Stimulated activated naive CD8-positive, alpha-beta T cell treated with anti-CD3 and anti-CD28 coated beads, Interleukin-15, Interleukin-2, amounts not matched to agents 100 ng/mL and 50 ng/mL, for 24 hours (primary cell): ENCODE measurements around the gene MSRB3.
"Not testable (repeated sequence)": the region's sequence is repeated elsewhere in the genome, so short reads cannot be mapped to it uniquely, and the experiment has no call there.

ENCODE experiments used
- H3K27ac Mint-ChIP-seq: one replicate; pipeline ENCODE4 v1.8.0; 2021; ENCODE audit warnings: mild to moderate bottlenecking, mixed read lengths
- H3K27me3 Mint-ChIP-seq: one replicate; pipeline ENCODE4 v1.8.0; 2021; ENCODE audit warnings: mixed read lengths
- H3K36me3 Mint-ChIP-seq: one replicate; pipeline ENCODE4 v1.8.0; 2021; ENCODE audit warnings: low read depth, mixed read lengths
- H3K4me1 Mint-ChIP-seq: one replicate; pipeline ENCODE4 v1.8.0; 2021; ENCODE audit warnings: low read depth, mixed read lengths
- H3K4me3 Mint-ChIP-seq: one replicate; pipeline ENCODE4 v1.8.0; 2021; ENCODE audit warnings: mild to moderate bottlenecking, mixed read lengths
- H3K9me3 Mint-ChIP-seq: one replicate; pipeline ENCODE4 v1.8.0; 2021; ENCODE audit warnings: mixed read lengths

MSRB3 gene

GRCh38 chr12:65276916-65277530 lies 1.5 kb upstream of the MSRB3 start:
- Mint-ChIP-seq H3K27me3 (peaks cover 51% of the 10 kb centered on the region), H3K4me1 (peaks cover 6% of the 10 kb centered on the region), H3K4me3 (no peak overlapping the region), H3K27ac (no peak overlapping the region), H3K36me3 (no peaks in the 10 kb centered on the region), H3K9me3 (no peaks in the 10 kb centered on the region)

GRCh38 chr12:65277994-65278575 lies 398 bp upstream of the MSRB3 start:
- peaks cover 57% of the 10 kb centered on the region for H3K27me3 Mint-ChIP-seq
- H3K27ac Mint-ChIP-seq: no peak overlapping the region
- peaks cover 6% of the 10 kb centered on the region for H3K4me1 Mint-ChIP-seq
- peak overlapping the region; percentile 31 for H3K4me3 Mint-ChIP-seq
- no peaks in the 10 kb centered on the region for H3K9me3 Mint-ChIP-seq
- no peaks in the 10 kb centered on the region for H3K36me3 Mint-ChIP-seq

GRCh38 chr12:65279369-65280112 lies 1.1 kb downstream of the MSRB3 start:
- Mint-ChIP-seq H3K27ac (no peak overlapping the region), H3K4me3 (peak overlapping the region; percentile 61), H3K27me3 (peaks cover 51% of the 10 kb centered on the region), H3K36me3 (no peaks in the 10 kb centered on the region), H3K4me1 (peaks cover 6% of the 10 kb centered on the region), H3K9me3 (no peaks in the 10 kb centered on the region)

GRCh38 chr12:65280306-65280705 lies 1.8 kb downstream of the MSRB3 start:
- H3K36me3 Mint-ChIP-seq: no peaks in the 10 kb centered on the region
- no peak overlapping the region for H3K27ac Mint-ChIP-seq
- H3K9me3 Mint-ChIP-seq: no peaks in the 10 kb centered on the region
- H3K27me3 Mint-ChIP-seq: peaks cover 48% of the 10 kb centered on the region
- H3K4me1 Mint-ChIP-seq: peaks cover 6% of the 10 kb centered on the region
- no peak overlapping the region for H3K4me3 Mint-ChIP-seq

GRCh38 chr12:65282840-65283239 lies 4.4 kb downstream of the MSRB3 start:
- Mint-ChIP-seq H3K27me3 (peaks cover 46% of the 10 kb centered on the region), H3K4me1 (peaks cover 6% of the 10 kb centered on the region), H3K4me3 (no peak overlapping the region)

GRCh38 chr12:65285532-65285931 lies 7.0 kb downstream of the MSRB3 start:
- not testable (repeated sequence) for H3K4me3 Mint-ChIP-seq, H3K4me1 Mint-ChIP-seq, H3K9me3 Mint-ChIP-seq, H3K36me3 Mint-ChIP-seq, H3K27ac Mint-ChIP-seq
- H3K27me3 Mint-ChIP-seq: peaks cover 33% of the 10 kb centered on the region

More at GRCh38 chr12:65282840-65283239, 4.4 kb downstream of the MSRB3 start:
- no peak overlapping the region for H3K27ac Mint-ChIP-seq
- H3K9me3 Mint-ChIP-seq: no peaks in the 10 kb centered on the region
- H3K36me3 Mint-ChIP-seq: no peaks in the 10 kb centered on the region

GRCh38 chr12:65287426-65287825 lies 8.9 kb downstream of the MSRB3 start:
- Mint-ChIP-seq H3K9me3 (no peaks in the 10 kb centered on the region), H3K4me3 (no peak overlapping the region), H3K27ac (no peak overlapping the region), H3K4me1 (no peaks in the 10 kb centered on the region), H3K27me3 (peaks cover 18% of the 10 kb centered on the region), H3K36me3 (no peaks in the 10 kb centered on the region)

GRCh38 chr12:65292241-65292640 lies 13.8 kb downstream of the MSRB3 start:
- peaks cover 25% of the 10 kb centered on the region for H3K27me3 Mint-ChIP-seq
- H3K36me3 Mint-ChIP-seq: no peaks in the 10 kb centered on the region
- H3K4me3 Mint-ChIP-seq: no peak overlapping the region
- no peak overlapping the region for H3K27ac Mint-ChIP-seq
- no peaks in the 10 kb centered on the region for H3K4me1 Mint-ChIP-seq
- peaks cover 8% of the 10 kb centered on the region for H3K9me3 Mint-ChIP-seq

GRCh38 chr12:65293735-65294134 lies 15.3 kb downstream of the MSRB3 start:
- Mint-ChIP-seq H3K27ac (no peak overlapping the region), H3K36me3 (no peaks in the 10 kb centered on the region), H3K9me3 (peaks cover 8% of the 10 kb centered on the region), H3K4me3 (no peak overlapping the region), H3K27me3 (peaks cover 24% of the 10 kb centered on the region), H3K4me1 (no peaks in the 10 kb centered on the region)

GRCh38 chr12:65294641-65295262 lies 16.3 kb downstream of the MSRB3 start:
- no peak overlapping the region for H3K27ac Mint-ChIP-seq
- H3K36me3 Mint-ChIP-seq: no peaks in the 10 kb centered on the region
- H3K9me3 Mint-ChIP-seq: peaks cover 8% of the 10 kb centered on the region
- H3K27me3 Mint-ChIP-seq: peaks cover 25% of the 10 kb centered on the region
- H3K4me1 Mint-ChIP-seq: no peaks in the 10 kb centered on the region
- H3K4me3 Mint-ChIP-seq: no peak overlapping the region

GRCh38 chr12:65296508-65297265 lies 18.2 kb downstream of the MSRB3 start:
- no peak overlapping the region for H3K27ac Mint-ChIP-seq
- H3K36me3 Mint-ChIP-seq: no peaks in the 10 kb centered on the region
- H3K4me1 Mint-ChIP-seq: no peaks in the 10 kb centered on the region
- peaks cover 8% of the 10 kb centered on the region for H3K9me3 Mint-ChIP-seq
- H3K4me3 Mint-ChIP-seq: no peak overlapping the region
- H3K27me3 Mint-ChIP-seq: peaks cover 22% of the 10 kb centered on the region

- Mint-ChIP-seq H3K4me1 (no peaks in the 10 kb centered on the region), H3K4me3 (no peak overlapping the region), H3K36me3 (no peaks in the 10 kb centered on the region), H3K9me3 (peaks cover 8% of the 10 kb centered on the region), H3K27me3 (peaks cover 25% of the 10 kb centered on the region), H3K27ac (no peak overlapping the region)
Observed at GRCh38 chr12:65300097-65300496, 21.6 kb downstream of the MSRB3 start.

- Mint-ChIP-seq H3K27me3 (peaks cover 23% of the 10 kb centered on the region), H3K9me3 (peaks cover 8% of the 10 kb centered on the region)
Observed at GRCh38 chr12:65300679-65301349, 22.3 kb downstream of the MSRB3 start.

GRCh38 chr12:65302891-65303290 lies 24.4 kb downstream of the MSRB3 start:
- no peaks in the 10 kb centered on the region for H3K36me3 Mint-ChIP-seq
- peaks cover 11% of the 10 kb centered on the region for H3K27me3 Mint-ChIP-seq
- H3K4me3 Mint-ChIP-seq: no peak overlapping the region
- H3K4me1 Mint-ChIP-seq: no peaks in the 10 kb centered on the region
- no peaks in the 10 kb centered on the region for H3K9me3 Mint-ChIP-seq
- H3K27ac Mint-ChIP-seq: no peak overlapping the region

More at GRCh38 chr12:65300679-65301349, 22.3 kb downstream of the MSRB3 start:
- no peak overlapping the region for H3K4me3 Mint-ChIP-seq
- H3K4me1 Mint-ChIP-seq: no peaks in the 10 kb centered on the region
- no peak overlapping the region for H3K27ac Mint-ChIP-seq
- H3K36me3 Mint-ChIP-seq: no peaks in the 10 kb centered on the region
